Activated CD8-positive, alpha-beta memory T cell treated with anti-CD3 and anti-CD28 coated beads for 24 hours (primary cell): ENCODE results near the gene BIRC6.
"Not testable (repeated sequence)": the region's sequence is repeated elsewhere in the genome, so short reads cannot be mapped to it uniquely, and the experiment has no call there.

ENCODE experiments used
- DNase-seq: peaks from one replicate; pipeline ENCODE4 v3.0.0-alpha.2; 2020

BIRC6 gene, protein sequence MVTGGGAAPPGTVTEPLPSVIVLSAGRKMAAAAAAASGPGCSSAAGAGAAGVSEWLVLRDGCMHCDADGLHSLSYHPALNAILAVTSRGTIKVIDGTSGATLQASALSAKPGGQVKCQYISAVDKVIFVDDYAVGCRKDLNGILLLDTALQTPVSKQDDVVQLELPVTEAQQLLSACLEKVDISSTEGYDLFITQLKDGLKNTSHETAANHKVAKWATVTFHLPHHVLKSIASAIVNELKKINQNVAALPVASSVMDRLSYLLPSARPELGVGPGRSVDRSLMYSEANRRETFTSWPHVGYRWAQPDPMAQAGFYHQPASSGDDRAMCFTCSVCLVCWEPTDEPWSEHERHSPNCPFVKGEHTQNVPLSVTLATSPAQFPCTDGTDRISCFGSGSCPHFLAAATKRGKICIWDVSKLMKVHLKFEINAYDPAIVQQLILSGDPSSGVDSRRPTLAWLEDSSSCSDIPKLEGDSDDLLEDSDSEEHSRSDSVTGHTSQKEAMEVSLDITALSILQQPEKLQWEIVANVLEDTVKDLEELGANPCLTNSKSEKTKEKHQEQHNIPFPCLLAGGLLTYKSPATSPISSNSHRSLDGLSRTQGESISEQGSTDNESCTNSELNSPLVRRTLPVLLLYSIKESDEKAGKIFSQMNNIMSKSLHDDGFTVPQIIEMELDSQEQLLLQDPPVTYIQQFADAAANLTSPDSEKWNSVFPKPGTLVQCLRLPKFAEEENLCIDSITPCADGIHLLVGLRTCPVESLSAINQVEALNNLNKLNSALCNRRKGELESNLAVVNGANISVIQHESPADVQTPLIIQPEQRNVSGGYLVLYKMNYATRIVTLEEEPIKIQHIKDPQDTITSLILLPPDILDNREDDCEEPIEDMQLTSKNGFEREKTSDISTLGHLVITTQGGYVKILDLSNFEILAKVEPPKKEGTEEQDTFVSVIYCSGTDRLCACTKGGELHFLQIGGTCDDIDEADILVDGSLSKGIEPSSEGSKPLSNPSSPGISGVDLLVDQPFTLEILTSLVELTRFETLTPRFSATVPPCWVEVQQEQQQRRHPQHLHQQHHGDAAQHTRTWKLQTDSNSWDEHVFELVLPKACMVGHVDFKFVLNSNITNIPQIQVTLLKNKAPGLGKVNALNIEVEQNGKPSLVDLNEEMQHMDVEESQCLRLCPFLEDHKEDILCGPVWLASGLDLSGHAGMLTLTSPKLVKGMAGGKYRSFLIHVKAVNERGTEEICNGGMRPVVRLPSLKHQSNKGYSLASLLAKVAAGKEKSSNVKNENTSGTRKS (N-terminal part only)

DNA sequence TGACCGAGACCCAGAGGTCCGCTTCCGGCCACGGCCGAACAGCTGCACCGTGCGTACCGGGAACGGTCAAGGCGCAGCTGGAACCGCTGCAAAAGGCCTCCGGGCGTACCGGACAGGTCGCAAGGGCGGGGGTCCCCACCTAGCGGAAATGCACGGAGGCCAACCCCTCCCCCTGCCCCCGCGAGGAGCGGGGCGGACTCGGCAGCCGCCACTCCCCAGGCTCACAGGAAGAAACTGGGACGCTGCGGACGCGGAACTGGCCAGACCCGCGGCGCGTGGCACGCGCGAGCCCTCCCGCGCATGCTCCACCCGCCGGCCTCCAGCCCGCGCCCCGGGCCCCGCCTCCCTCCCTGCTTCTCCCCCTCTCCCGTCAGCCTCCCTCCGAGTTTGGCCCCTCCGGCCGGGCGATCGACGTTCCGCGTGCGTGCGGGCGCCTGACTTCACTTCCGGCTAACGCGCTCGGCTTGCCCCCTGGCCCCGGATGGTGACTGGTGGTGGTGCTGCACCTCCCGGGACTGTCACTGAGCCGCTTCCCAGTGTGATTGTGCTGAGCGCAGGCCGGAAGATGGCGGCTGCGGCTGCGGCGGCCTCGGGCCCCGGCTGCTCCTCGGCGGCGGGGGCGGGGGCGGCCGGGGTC, at the start of gene BIRC6:
Gene BIRC6 (plus strand): TSS at position 343 of the 637 bp plus-strand sequence. CDS start 139 bp downstream, at position 482.
- DNase-seq = peak; percentile 98

DNA sequence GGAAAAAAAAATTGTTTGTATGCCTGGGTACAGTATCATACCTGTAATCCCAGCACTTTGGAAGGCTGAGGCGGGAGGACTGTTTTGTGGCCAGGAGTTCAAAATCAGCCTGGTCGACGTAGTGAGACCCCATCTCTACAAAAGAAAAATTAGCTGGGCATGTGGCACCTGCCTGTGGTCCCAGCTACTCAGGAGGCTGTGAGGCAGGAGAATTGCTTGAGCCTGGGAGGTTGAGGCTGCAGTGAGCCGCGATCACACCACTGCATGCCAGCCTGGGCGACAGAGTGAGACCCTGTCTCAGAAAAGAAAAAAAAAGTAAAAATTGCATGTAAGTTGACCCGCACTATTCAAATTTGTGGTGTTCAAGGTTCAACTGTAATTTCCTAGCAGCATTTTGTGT, 46.2 kb upstream of the BIRC6 start:
- no peak for DNase-seq

DNA sequence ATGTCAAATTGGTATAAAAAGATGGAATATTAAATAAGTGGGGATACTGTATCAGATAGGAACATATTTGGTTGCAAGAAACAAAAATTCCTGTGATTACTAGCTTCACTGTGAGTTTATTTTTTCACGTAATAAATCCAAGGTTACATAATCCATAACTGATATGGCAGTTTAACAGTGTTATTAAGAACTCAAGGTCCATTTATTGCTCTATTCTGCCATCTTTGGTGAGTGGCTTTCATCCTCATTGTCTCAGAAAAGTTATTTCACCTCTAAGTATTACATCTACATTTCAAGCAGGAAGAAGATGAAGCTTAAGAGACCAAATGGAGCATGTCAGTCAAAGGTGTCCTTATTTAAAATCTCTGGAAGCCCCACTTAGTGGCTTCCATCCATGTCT, 41.9 kb upstream of the BIRC6 start:
- no peak for DNase-seq

DNA sequence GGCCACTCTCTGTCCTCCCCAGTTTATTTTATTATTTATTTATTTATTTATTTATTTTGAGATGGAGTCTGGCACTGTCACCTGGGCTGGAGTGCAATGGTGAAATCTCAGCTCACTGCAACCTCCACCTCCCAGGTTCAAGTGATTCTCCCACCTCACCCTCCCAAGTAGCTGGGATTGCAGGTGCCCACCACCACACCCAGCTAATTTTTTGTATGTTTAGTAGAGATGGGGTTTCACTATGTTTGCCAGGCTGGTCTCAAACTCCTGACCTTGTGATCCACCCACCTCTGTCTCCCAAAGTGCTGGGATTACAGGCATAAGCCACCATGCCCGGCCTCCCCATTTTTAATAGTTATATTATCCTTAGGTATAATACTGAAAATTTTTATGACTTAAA, 28.1 kb upstream of the BIRC6 start:
- not testable (repeated sequence) for DNase-seq

DNA sequence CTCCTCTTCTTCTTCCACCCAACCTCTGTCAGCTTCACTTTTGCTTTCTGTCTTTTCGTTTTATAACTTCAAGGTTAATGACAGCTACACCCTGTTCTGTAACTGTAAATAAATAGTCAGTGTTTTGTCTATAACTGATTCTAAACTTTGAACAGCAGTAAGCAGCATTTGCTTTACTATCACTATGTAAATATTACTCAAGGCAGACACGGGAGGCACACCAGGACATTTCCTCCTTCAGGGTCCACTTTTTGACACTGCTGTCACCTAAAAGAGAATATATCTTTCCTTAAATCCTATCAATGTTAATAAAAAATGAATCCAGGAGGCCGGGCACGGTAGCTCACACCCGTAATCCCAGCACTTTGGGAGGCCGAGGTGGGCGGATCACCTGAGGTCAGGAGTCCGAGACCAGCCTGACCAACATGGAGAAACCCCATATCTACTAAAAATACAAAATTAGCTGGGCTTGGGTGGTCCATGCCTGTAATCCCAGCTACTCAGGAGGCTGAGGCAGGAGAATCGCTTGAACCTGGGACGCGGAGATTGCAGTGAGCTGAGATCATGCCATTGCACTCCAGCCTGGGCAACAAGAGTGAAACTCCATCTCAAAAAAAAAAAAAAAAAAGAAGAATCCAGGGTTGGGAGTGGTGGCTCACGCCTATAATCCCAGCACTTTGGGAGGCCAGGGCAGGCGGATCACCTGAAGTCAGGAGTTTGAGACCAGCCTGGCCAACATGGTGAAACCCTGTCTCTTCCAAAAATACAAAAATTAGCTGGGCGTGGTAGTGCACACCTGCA, 27.4 kb upstream of the BIRC6 start:
- not testable (repeated sequence) for DNase-seq

DNA sequence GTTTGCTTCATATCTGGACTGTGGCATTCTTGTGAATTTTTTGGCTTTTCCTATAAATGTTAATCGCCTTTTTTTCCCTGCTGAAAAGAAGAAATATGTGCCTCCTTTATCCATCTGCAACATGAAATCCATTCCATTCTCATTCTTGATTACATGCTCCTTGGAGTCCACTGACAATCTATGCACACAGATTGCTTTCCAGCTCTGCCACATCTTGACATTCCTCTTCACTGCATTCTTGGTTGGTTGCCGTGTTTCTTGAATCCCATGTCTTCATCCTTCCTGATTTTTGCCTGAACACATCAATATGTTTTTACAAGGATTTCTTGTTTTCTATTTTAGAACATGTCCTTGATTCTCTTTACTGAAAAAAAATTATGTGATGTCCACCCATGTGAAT, 26.7 kb upstream of the BIRC6 start:
- DNase-seq = no peak

DNA sequence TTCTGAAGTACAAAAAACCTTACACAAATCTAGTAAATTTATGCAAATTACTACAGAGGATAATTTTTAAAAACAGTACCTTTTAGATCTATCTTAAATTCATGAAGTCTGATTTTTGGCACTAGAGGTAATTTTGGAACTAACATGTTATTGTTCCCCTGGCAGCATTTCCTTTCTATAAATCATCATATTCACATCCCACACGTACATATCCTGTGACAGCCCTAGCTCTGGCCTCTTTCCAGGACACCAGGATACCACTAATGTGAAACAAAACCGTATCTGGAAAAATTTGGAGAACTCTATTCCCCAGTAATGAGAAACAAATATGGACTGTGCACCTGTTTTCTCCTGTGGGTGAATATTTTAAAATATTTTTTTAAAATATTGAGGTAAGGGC, 14.0 kb upstream of the BIRC6 start:
- DNase-seq = no peak

DNA sequence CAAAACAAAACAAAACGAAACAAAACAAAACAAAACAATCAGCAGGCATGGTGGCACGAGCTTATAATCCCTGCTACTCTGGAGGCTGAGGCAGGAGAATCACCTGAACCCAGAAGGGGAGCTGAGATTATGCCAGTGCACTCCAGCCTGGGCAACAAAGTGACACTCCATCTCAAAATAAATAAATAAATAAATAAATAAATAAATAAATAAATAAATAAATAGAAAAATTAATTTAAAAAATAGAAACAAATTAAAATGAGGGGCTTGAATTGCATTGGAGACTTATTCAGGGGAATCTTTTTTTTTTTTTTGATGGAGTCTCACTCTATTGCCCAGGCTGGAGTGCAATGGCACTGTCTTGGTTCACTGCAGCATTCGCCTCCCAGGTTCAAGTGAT, 6.0 kb upstream of the BIRC6 start:
- not testable (repeated sequence) for DNase-seq

DNA sequence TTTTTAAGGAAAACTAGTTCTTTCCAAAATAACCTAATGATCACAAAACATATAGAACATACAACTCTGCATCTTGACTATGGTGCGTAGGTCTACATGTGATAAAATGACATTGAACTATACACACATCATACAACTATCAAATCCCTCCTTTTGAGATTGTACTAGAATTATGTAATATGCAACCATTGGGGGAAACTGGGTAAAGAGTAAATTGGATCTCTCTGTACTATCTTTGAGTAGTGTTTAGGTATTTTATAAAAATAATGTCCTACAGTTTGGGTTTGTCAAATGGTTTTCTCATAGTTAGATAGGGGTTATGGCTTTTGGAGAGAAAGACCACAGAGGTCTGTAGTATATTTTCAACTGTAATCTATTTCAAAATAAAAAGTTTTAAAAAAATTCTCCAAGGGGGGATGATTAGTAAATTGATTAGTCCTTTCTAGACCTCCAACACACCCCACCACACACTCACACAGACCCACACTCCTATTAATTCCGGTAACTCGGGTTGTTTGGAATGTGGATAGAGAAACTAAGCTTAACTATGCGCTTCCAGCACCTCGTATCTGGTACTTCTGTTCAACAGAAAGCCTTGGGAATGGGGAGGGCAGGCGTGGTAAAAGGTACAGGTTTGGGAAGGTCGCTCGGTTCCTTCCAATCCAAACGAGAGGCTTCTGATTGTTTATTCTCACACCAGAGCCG, 695 bp upstream of the BIRC6 start:
- no peak for DNase-seq

DNA sequence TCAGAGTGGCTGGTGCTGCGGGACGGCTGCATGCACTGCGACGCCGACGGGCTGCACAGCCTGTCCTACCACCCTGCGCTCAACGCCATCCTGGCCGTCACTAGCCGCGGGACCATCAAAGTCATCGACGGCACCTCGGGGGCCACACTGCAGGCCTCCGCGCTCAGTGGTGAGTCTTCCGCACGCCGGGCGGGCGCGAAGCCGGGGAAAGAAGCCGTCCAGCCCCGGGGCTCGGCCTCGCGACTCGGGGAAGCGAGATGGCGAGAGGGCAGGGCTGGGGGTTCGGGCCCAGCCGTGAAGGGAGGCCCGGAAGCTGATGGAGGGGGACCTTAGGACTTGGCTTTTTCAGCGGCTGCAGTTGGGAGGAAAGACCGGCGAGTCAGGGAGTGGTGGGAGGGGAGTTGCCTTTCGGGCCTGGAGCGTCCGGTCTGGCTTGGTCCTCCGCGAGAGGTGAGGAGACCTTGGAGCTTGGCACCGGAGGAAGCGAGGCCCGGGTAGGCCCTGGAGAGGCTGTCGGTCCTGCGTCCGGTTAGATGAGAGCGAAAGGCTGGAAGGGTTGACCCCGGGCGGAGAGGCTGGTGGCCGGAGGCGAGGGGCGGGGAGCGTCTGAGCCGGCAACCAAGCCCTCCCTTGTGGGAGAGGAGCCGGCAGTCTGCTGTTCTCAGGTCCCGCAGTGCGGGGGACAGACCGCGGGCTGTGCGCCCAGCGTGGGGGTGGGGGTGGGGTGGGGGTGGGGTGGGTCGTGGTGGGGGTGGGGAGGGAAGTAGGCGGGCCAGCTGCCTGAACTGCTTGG, 691 bp downstream of the BIRC6 start:
- no peak for DNase-seq

DNA sequence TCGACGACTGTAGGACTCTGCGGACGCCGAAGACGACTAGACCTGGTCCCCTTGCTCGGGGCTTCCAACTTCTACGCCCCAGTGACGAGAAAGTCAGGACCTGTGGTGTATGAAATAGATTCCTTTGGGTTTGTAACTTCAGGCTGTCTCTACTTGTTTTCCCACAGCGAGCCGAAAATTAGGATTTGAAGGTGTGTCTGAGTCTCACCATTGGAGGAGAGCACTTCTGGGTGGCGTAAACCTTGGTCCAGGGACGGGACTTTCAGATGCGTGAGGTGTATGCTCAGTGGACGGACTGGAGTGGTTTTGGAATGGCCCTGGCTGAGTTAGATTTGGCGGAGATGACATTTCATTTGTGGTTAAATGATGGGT, 1.3 kb downstream of the BIRC6 start:
- DNase-seq = no peak

DNA sequence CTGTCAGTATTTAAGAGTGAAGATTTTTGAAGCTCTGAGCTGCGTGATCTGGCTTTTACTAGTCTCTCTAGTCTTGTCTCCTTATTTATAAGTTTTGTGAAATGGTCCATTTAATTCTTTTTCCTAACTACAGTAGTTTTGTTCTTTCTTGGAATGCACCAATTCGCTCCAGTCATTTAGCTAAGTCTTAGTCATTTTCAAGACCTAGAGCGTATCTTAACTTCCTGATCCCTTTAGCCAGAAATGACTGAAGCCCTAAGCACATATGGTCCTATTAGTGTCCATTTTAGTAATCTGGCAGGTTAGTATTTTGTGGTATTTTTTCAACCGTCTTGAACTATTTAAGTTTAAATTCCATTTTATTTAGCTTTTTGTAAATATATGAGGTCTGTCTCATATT, 3.6 kb downstream of the BIRC6 start:
- no peak for DNase-seq

DNA sequence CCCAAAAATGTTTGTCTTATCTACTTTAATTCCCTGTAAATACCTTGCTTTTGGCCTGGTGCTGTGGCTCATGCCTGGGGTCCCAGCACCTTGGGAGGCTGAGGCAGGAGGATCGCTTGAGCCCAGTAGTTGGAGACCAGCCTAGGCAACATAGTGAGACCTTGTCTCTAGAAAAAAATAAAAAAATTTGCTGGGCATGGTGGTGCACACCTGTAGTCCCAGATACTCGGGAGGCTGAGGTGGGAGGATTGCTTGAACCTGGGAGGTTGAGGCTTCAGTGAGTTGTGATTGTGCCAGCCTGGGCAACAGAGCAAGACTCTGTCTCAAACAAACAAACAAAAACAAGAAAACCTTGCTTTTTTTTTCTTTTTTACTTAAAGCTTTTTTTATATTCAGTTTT, 6.2 kb downstream of the BIRC6 start:
- not testable (repeated sequence) for DNase-seq

DNA sequence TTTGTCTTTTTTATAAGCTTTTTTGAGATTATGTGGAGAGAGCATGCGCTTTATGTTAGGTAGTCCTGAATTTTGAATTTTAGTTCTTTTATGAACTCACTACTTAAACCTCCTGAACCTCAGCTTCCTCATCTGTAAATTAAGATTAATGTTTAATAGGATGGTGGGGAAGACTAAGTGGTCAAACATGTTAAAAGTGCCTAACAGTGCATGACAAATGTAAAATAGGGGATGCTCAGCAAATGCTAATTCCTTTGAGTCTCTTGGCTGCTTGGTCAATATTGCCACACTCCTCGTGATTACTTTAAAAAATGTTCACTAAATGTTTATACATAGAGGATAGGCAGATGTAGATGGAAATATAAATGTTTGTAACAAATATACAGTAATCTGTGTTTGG, 6.8 kb downstream of the BIRC6 start:
- DNase-seq = no peak

DNA sequence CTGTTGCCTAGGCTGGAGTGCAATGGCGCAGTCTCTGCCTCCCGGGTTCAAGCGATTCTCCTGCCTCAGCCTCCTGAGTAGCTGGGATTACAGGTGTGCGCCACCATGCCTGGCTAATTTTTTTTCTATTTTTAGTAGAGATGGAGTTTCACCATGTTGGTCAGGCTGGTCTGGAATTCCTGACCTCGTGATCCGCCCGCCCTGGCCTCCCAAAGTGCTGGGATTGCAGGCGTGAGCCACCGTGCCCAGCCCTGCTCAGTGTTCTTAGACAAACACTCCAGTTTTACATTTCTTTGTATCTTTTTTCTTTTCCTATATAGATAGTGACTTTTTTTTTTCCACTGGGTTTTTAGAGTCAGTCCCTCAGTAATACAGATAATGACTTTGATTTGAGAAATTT, 7.5 kb downstream of the BIRC6 start:
- DNase-seq = not testable (repeated sequence)

DNA sequence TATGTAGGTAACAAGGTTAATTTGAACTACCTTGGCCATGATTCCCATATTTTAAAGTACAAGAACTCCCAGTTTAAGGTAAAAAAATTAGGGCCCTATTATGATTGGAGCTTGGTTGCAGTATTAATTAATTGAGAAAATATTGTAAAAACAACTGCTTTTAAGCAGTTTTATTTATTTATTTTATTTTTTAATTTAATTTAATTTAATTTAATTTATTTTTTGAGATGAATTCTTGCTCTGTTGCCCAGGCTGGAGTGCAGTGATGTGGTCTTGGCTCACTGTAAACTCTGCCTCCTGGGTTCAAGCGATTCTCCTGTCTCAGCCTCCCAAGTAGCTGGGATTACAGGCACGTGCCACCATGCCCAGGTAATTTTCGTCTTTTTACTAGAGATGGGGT, 8.9 kb downstream of the BIRC6 start:
- DNase-seq = not testable (repeated sequence)

DNA sequence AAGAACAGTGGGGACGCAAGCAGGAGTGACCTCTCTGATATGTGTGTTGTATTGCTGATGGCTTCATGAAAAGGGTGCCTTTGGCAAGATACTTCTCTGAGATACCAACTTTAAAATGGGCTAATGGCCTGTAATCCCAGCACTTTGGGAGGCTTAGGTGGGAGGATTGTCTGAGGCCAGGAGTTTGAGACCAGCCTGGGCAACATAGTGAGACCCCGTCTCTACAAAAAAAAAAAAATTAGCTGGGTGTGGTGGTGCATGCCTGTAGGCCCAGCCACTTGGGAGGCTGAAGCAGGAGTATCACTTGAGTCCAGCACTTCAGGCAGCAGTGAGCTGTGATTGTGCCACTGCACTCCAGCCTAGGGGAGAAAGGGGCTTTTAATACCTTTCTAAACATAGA, 9.8 kb downstream of the BIRC6 start:
- DNase-seq = no peak

DNA sequence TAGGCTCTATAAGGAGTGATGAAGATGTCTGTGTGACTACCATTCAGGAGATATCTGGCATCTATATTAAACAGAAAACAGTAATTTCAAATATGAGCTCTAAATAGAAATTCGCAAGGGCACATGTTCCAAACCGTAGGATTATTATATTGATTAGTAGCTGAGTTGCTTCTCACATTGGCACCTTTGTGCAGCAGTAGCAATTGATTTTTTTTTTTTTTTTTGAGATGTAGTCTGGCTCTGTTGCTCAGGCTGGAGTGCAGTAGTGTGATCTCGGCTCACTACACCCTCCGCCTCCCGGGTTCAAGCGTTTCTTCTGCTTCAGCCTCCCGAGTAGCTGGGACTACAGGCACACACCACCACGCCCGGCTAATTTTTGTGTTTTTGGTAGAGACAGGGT, 12.4 kb downstream of the BIRC6 start:
- DNase-seq = no peak

DNA sequence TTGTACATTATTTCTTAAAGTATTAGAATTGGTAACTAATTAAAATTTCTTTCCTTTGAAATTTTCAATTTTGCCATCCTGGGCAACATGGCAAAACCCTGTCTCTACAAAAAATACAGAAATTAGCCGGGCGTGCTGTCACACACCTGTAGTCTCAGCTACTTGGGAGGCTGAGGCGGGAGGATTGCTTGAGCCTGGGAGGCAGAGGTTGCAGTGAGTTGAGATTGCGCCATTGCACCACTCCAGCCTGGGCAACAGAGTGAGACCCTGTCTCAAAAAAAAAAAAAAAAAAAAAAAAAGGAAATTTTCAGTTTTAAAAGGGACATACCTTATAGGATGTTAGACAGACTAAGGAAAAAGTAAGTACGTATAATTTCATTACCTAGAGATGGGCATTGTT, 14.1 kb downstream of the BIRC6 start:
- not testable (repeated sequence) for DNase-seq

DNA sequence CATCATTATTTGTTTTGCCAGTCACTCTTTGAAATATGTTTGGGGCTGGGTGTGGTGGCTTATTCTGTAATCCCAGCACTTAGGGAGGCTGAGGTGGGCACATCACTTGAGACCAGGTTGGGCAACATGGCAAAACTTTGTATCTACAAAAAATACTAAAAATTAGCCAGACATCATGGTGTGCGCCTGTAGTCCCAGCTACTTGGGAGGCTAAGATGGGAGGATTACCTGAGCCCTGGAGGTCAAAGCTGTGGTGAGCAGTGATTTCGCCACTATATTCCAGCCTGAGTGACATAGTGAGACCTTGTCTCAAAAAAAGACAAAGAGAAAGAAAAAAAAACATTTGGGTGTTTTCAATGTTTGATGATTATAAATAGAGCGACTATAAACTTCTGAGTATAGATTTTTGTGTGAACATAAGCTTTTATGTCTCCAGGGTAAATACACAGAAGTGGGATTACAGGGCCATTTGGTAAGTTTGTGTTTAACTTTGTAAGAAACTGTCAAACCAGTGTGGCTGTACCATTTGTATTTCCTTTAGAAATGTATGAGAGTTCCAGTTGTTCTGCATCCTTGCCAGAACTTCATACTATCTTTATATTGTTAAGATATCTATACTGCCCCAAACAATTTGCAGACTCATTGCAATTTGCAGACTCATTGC, 15.8 kb downstream of the BIRC6 start:
- DNase-seq = no peak
